ENCODE data around the gene CENPU. TPM values are rescaled to one million over a fixed set of nuclear protein-coding genes. Genes with fewer than 3 reads are reported as not detected.

The CENPU gene
- total RNA-seq, 1 donor from 2014 or later = 229 TPM

DNA sequence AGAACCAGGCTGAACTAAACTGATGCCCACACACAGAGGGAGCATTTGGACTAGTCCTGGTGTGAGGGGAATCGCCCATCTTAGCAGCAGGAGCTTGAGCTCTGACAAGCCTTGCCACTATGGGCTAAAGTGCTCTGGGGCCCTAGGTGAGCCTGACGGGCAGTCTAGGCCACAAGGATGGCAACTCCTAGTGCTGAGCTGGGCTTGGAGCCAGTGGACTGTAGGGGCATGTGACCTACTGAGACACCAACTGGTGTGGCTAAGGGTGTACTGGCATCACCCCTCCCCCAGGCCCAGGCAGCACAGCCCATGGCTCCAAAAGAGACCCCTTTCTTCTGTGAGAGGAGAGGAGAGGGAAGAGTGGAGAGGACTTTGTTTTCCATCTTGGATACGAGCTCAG lies 14.5 kb downstream of the CENPU start:
- Histone ChIP-seq H3K9ac (no peak overlapping the region), H3K4me2 (no peak overlapping the region), H3K27ac (no peak overlapping the region), H3K27me3 (no peaks in the 10 kb centered on the region), H3K9me3 (ENCODE audit: low read depth) (no peaks in the 10 kb centered on the region), H3K79me2 (ENCODE audit: low read depth) (peaks cover 90% of the 10 kb centered on the region), H3F3A (ENCODE audit: low read depth) (no peaks in the 10 kb centered on the region), H3K4me1 (no peaks in the 10 kb centered on the region), H2AFZ (replicated peaks) (no peak overlapping the region), H3K36me3 (peaks cover 49% of the 10 kb centered on the region), H4K20me1 (ENCODE audit: low read depth) (peaks cover 68% of the 10 kb centered on the region), H3K4me3 (no peak overlapping the region)
- Mint-ChIP-seq H3K9me3 (no peaks in the 10 kb centered on the region), H3K27me3 (ENCODE audit: insufficient read depth, low read depth) (no peaks in the 10 kb centered on the region), H3K4me3 (no peak overlapping the region), H3K36me3 (peaks cover 51% of the 10 kb centered on the region), H3K27ac (no peak overlapping the region), H3K4me1 (no peaks in the 10 kb centered on the region)
- TF ChIP-seq EZH2phosphoT487 (IDR thresholded peaks at IDR 0.05) = no peak
- TF ChIP-seq EZH2 (IDR thresholded peaks at IDR 0.05) = no peak
- no peak for DNase-seq (ENCODE audit: low spot score)

- Mint-ChIP-seq H3K36me3 (peaks cover 45% of the 10 kb centered on the region), H3K9me3 (no peaks in the 10 kb centered on the region), H3K27ac (no peak overlapping the region), H3K27me3 (ENCODE audit: insufficient read depth, low read depth) (peaks cover 2% of the 10 kb centered on the region), H3K4me1 (no peaks in the 10 kb centered on the region), H3K4me3 (no peak overlapping the region)
- Histone ChIP-seq H3K9me3 (ENCODE audit: low read depth) (no peaks in the 10 kb centered on the region), H2AFZ (replicated peaks) (no peak overlapping the region), H3K27me3 (no peaks in the 10 kb centered on the region), H3K9ac (no peak overlapping the region), H3K27ac (no peak overlapping the region), H3K4me3 (no peak overlapping the region), H4K20me1 (ENCODE audit: low read depth) (peaks cover 56% of the 10 kb centered on the region), H3K4me2 (no peak overlapping the region), H3K36me3 (peaks cover 39% of the 10 kb centered on the region), H3K4me1 (no peaks in the 10 kb centered on the region), H3F3A (ENCODE audit: low read depth) (no peaks in the 10 kb centered on the region), H3K79me2 (ENCODE audit: low read depth) (peaks cover 58% of the 10 kb centered on the region)
- TF ChIP-seq, protein P1, sequence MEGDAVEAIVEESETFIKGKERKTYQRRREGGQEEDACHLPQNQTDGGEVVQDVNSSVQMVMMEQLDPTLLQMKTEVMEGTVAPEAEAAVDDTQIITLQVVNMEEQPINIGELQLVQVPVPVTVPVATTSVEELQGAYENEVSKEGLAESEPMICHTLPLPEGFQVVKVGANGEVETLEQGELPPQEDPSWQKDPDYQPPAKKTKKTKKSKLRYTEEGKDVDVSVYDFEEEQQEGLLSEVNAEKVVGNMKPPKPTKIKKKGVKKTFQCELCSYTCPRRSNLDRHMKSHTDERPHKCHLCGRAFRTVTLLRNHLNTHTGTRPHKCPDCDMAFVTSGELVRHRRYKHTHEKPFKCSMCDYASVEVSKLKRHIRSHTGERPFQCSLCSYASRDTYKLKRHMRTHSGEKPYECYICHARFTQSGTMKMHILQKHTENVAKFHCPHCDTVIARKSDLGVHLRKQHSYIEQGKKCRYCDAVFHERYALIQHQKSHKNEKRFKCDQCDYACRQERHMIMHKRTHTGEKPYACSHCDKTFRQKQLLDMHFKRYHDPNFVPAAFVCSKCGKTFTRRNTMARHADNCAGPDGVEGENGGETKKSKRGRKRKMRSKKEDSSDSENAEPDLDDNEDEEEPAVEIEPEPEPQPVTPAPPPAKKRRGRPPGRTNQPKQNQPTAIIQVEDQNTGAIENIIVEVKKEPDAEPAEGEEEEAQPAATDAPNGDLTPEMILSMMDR (IDR thresholded peaks at IDR 0.05) = no peak
- no peak for DNase-seq (ENCODE audit: low spot score)
Observed at GRCh38 chr4:184715526-184715925, 18.4 kb downstream of the CENPU start.

GRCh38 chr4:184713887-184714286 lies 20.0 kb downstream of the CENPU start:
- H3K27me3 ChIP-seq = no peaks in the 10 kb centered on the region
- H3K27ac ChIP-seq = no peak overlapping the region
- H3K9me3 ChIP-seq (ENCODE audit: low read depth) = no peaks in the 10 kb centered on the region
- no peaks in the 10 kb centered on the region for H3K9me3 Mint-ChIP-seq
- H3K4me3 ChIP-seq = no peak overlapping the region
- no peak for DNase-seq (ENCODE audit: low spot score)
- H3K4me2 ChIP-seq = no peak overlapping the region
- peaks cover 42% of the 10 kb centered on the region for H3K79me2 ChIP-seq (ENCODE audit: low read depth)
- no peaks in the 10 kb centered on the region for H3F3A ChIP-seq (ENCODE audit: low read depth)
- TF ChIP-seq EZH2 (IDR thresholded peaks at IDR 0.05) (no peak), EZH2phosphoT487 (IDR thresholded peaks at IDR 0.05) (no peak)
- no peak overlapping the region for H2AFZ ChIP-seq (replicated peaks)
- H4K20me1 ChIP-seq (ENCODE audit: low read depth) = peaks cover 39% of the 10 kb centered on the region
- H3K4me1 ChIP-seq = no peaks in the 10 kb centered on the region
- H3K36me3 Mint-ChIP-seq = peaks cover 50% of the 10 kb centered on the region
- H3K9ac ChIP-seq = no peak overlapping the region
- no peak overlapping the region for H3K27ac Mint-ChIP-seq
- H3K27me3 Mint-ChIP-seq (ENCODE audit: insufficient read depth, low read depth) = peaks cover 2% of the 10 kb centered on the region
- H3K36me3 ChIP-seq = peaks cover 46% of the 10 kb centered on the region
- no peaks in the 10 kb centered on the region for H3K4me1 Mint-ChIP-seq
- no peak overlapping the region for H3K4me3 Mint-ChIP-seq

DNA sequence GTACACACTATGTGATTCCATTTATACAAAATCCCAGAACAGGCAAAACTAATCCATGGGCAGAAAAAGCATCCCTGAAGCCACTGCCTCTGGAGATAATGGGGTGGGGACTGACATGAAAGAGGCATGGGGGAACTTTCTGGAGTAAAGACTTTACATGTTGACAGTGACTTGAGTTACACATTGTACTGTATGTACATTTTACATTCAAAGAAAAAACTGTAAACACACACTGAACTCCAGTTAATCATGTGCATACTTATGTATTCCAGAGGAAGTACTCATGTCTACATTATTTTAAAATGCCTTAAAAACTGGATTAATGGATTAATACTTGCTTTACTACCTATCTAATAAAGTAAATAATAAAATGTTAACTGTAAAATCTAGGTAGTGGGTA lies 21.6 kb downstream of the CENPU start:
- DNase-seq (ENCODE audit: low spot score) = no peak
- Histone ChIP-seq H3K9ac (no peak overlapping the region), H3F3A (ENCODE audit: low read depth) (no peaks in the 10 kb centered on the region), H3K9me3 (ENCODE audit: low read depth) (no peaks in the 10 kb centered on the region), H4K20me1 (ENCODE audit: low read depth) (peaks cover 25% of the 10 kb centered on the region), H3K27ac (no peak overlapping the region), H3K36me3 (peaks cover 53% of the 10 kb centered on the region), H3K27me3 (no peaks in the 10 kb centered on the region), H3K4me2 (no peak overlapping the region), H3K79me2 (ENCODE audit: low read depth) (peaks cover 36% of the 10 kb centered on the region), H3K4me1 (no peaks in the 10 kb centered on the region), H2AFZ (replicated peaks) (no peak overlapping the region), H3K4me3 (no peak overlapping the region)
- Mint-ChIP-seq H3K4me3 (no peak overlapping the region), H3K27me3 (ENCODE audit: insufficient read depth, low read depth) (peaks cover 2% of the 10 kb centered on the region), H3K4me1 (no peaks in the 10 kb centered on the region), H3K36me3 (peaks cover 50% of the 10 kb centered on the region), H3K9me3 (no peaks in the 10 kb centered on the region), H3K27ac (no peak overlapping the region)
- TF ChIP-seq EZH2phosphoT487 (IDR thresholded peaks at IDR 0.05) = no peak

GRCh38 chr4:184706453-184706852 lies 27.4 kb downstream of the CENPU start:
- no peak overlapping the region for H3K4me3 ChIP-seq
- no peak for DNase-seq (ENCODE audit: low spot score)
- H3K27ac ChIP-seq = no peak overlapping the region
- H3K79me2 ChIP-seq (ENCODE audit: low read depth) = peaks cover 22% of the 10 kb centered on the region
- H3K27ac Mint-ChIP-seq = no peak overlapping the region
- H3K27me3 Mint-ChIP-seq (ENCODE audit: insufficient read depth, low read depth) = no peaks in the 10 kb centered on the region
- no peak for TF ChIP-seq EZH2 (IDR thresholded peaks at IDR 0.05)
- no peak for TF ChIP-seq EZH2phosphoT487 (IDR thresholded peaks at IDR 0.05)
- TF ChIP-seq, protein P1 (IDR thresholded peaks at IDR 0.05) = no peak
- H3K9me3 Mint-ChIP-seq = no peaks in the 10 kb centered on the region
- no peaks in the 10 kb centered on the region for H3K4me1 Mint-ChIP-seq
- no peaks in the 10 kb centered on the region for H3K9me3 ChIP-seq (ENCODE audit: low read depth)
- H2AFZ ChIP-seq (replicated peaks) = no peak overlapping the region
- H4K20me1 ChIP-seq (ENCODE audit: low read depth) = no peaks in the 10 kb centered on the region
- no peak overlapping the region for H3K4me3 Mint-ChIP-seq
- no peaks in the 10 kb centered on the region for H3F3A ChIP-seq (ENCODE audit: low read depth)
- H3K9ac ChIP-seq = no peak overlapping the region
- no peak overlapping the region for H3K4me2 ChIP-seq
- H3K4me1 ChIP-seq = no peaks in the 10 kb centered on the region
- peaks cover 46% of the 10 kb centered on the region for H3K36me3 Mint-ChIP-seq
- no peaks in the 10 kb centered on the region for H3K27me3 ChIP-seq
- H3K36me3 ChIP-seq = peaks cover 46% of the 10 kb centered on the region

All from neural progenitor cell (in vitro differentiated cells).